Activated CD4-positive, alpha-beta memory T cell treated with anti-CD3 and anti-CD28 coated beads, Interleukin-2, amount 10 ng/mL, durations not matched to agents 7 days and 5 days (primary cell): ENCODE measurements around the gene C10orf71. TPM values are rescaled to one million over a fixed set of nuclear protein-coding genes. Genes with fewer than 3 reads are reported as not detected.
A peak's percentile ranks its signal among the peaks of the same experiment; 100 is the strongest.

Experiments used
- CTCF ChIA-PET: fragments of 350-600 bp; sonication (Branson Sonifier 250); formaldehyde crosslinking; loops from one replicate; lab custom pipeline; 2021; ENCODE audit warnings: antibody characterized with exemption, inconsistent platforms; lab: Charles Lee
- POLR2A ChIA-PET: fragments of 350-600 bp; sonication (Branson Sonifier 250); formaldehyde crosslinking; loops from one replicate; lab custom pipeline; 2021; ENCODE audit warnings: antibody characterized with exemption; lab: Charles Lee
- DNase-seq: peaks from one replicate; pipeline ENCODE4 v3.0.0-alpha.2; 2020
- H3K27ac Mint-ChIP-seq: one replicate; pipeline ENCODE4 v1.8.0; 2021; ENCODE audit warnings: mild to moderate bottlenecking, mixed read lengths
- H3K27me3 Mint-ChIP-seq: one replicate; pipeline ENCODE4 v1.8.0; 2021; ENCODE audit warnings: mixed read lengths
- H3K36me3 Mint-ChIP-seq: one replicate; pipeline ENCODE4 v1.8.0; 2021; ENCODE audit warnings: low read depth, mixed read lengths
- H3K4me1 Mint-ChIP-seq: one replicate; pipeline ENCODE4 v1.8.0; 2021; ENCODE audit warnings: mixed read lengths
- H3K4me3 Mint-ChIP-seq: one replicate; pipeline ENCODE4 v1.8.0; 2021; ENCODE audit warnings: mild to moderate bottlenecking, mixed read lengths
- H3K9me3 Mint-ChIP-seq: one replicate; pipeline ENCODE4 v1.8.0; 2021; ENCODE audit warnings: mixed read lengths
- total RNA-seq, 2 experiments: library from RNA; stranded (reverse); gene quantifications; one replicate each; pipeline ENCODE4 v1.2.3, GENCODE V29; 2021

The C10orf71 gene
- total RNA-seq = not detected

GRCh38 chr10:49298983-49299815 lies at the start of gene C10orf71:
Gene C10orf71 (plus strand): TSS chr10:49299170. CDS start chr10:49322546, 23,376 bp downstream.
- Mint-ChIP-seq H3K9me3 (no peaks in the 10 kb centered on the region), H3K4me1 (peaks cover 5% of the 10 kb centered on the region), H3K4me3 (no peak within 1 kb of the TSS), H3K27ac (no peak within 1 kb of the TSS), H3K27me3 (peaks cover 7% of the 10 kb centered on the region), H3K36me3 (no peaks in the 10 kb centered on the region)
- ChIA-PET POLR2A (interaction anchor here (0.6 kb wide), 1 partner anchor 11 kb away, joined by 3 read pairs; no protein-coding TSS in a partner anchor), CTCF (no interaction called here)
- DNase-seq = no peak

- Mint-ChIP-seq H3K27me3 (peaks cover 9% of the 10 kb centered on the region), H3K27ac (no peak overlapping the region), H3K4me3 (no peak overlapping the region), H3K36me3 (no peaks in the 10 kb centered on the region), H3K4me1 (peaks cover 5% of the 10 kb centered on the region), H3K9me3 (peaks cover 5% of the 10 kb centered on the region)
- CTCF ChIA-PET = no interaction called here
- POLR2A ChIA-PET = no interaction called here
- DNase-seq = no peak
Measured at GRCh38 chr10:49252313-49253034, 46.5 kb upstream of the C10orf71 start.

- Mint-ChIP-seq H3K9me3 (peaks cover 3% of the 10 kb centered on the region), H3K4me3 (no peak overlapping the region), H3K36me3 (no peaks in the 10 kb centered on the region), H3K4me1 (peaks cover 5% of the 10 kb centered on the region), H3K27ac (no peak overlapping the region), H3K27me3 (peaks cover 4% of the 10 kb centered on the region)
- ChIA-PET CTCF (no interaction called here), POLR2A (no interaction called here)
- no peak for DNase-seq
Measured at GRCh38 chr10:49253340-49253906, 45.5 kb upstream of the C10orf71 start.

GRCh38 chr10:49254150-49254549 lies 44.8 kb upstream of the C10orf71 start:
- no peak for DNase-seq
- Mint-ChIP-seq H3K9me3 (peaks cover 3% of the 10 kb centered on the region), H3K4me3 (no peak overlapping the region), H3K36me3 (no peaks in the 10 kb centered on the region), H3K27ac (no peak overlapping the region), H3K4me1 (peaks cover 5% of the 10 kb centered on the region), H3K27me3 (peaks cover 2% of the 10 kb centered on the region)
- ChIA-PET POLR2A (no interaction called here), CTCF (no interaction called here)

GRCh38 chr10:49254556-49255318 lies 44.2 kb upstream of the C10orf71 start:
- Mint-ChIP-seq H3K36me3 (no peaks in the 10 kb centered on the region), H3K9me3 (peaks cover 3% of the 10 kb centered on the region), H3K4me1 (peaks cover 5% of the 10 kb centered on the region), H3K27me3 (peaks cover 2% of the 10 kb centered on the region), H3K4me3 (no peak overlapping the region), H3K27ac (no peak overlapping the region)
- ChIA-PET POLR2A (no interaction called here), CTCF (no interaction called here)
- peak; percentile 53 for DNase-seq

GRCh38 chr10:49255883-49256282 lies 43.1 kb upstream of the C10orf71 start:
- peaks cover 3% of the 10 kb centered on the region for H3K9me3 Mint-ChIP-seq
- H3K4me3 Mint-ChIP-seq = no peak overlapping the region
- DNase-seq = no peak
- H3K27me3 Mint-ChIP-seq = peaks cover 2% of the 10 kb centered on the region
- H3K4me1 Mint-ChIP-seq = peaks cover 5% of the 10 kb centered on the region
- ChIA-PET POLR2A (no interaction called here), CTCF (no interaction called here)
- no peaks in the 10 kb centered on the region for H3K36me3 Mint-ChIP-seq
- H3K27ac Mint-ChIP-seq = no peak overlapping the region

- Mint-ChIP-seq H3K4me1 (peaks cover 5% of the 10 kb centered on the region), H3K27ac (no peak overlapping the region), H3K27me3 (peaks cover 2% of the 10 kb centered on the region), H3K36me3 (no peaks in the 10 kb centered on the region), H3K4me3 (no peak overlapping the region), H3K9me3 (peaks cover 3% of the 10 kb centered on the region)
- no peak for DNase-seq
- ChIA-PET CTCF (no interaction called here), POLR2A (no interaction called here)
Measured at GRCh38 chr10:49257154-49257553, 41.8 kb upstream of the C10orf71 start.

GRCh38 chr10:49257626-49258349 lies 41.2 kb upstream of the C10orf71 start:
- no peak overlapping the region for H3K4me3 Mint-ChIP-seq
- H3K27me3 Mint-ChIP-seq = no peaks in the 10 kb centered on the region
- no peaks in the 10 kb centered on the region for H3K36me3 Mint-ChIP-seq
- ChIA-PET POLR2A (no interaction called here), CTCF (no interaction called here)
- DNase-seq = no peak
- no peak overlapping the region for H3K27ac Mint-ChIP-seq
- H3K4me1 Mint-ChIP-seq = peaks cover 5% of the 10 kb centered on the region
- no peaks in the 10 kb centered on the region for H3K9me3 Mint-ChIP-seq

- no peak for DNase-seq
- POLR2A ChIA-PET = no interaction called here
- Mint-ChIP-seq H3K9me3 (no peaks in the 10 kb centered on the region), H3K4me1 (peaks cover 5% of the 10 kb centered on the region), H3K4me3 (no peak overlapping the region), H3K36me3 (no peaks in the 10 kb centered on the region), H3K27me3 (no peaks in the 10 kb centered on the region), H3K27ac (no peak overlapping the region)
- CTCF ChIA-PET = no interaction called here
Measured at GRCh38 chr10:49258350-49258683, 40.7 kb upstream of the C10orf71 start.

- Mint-ChIP-seq H3K27me3 (peaks cover 12% of the 10 kb centered on the region), H3K27ac (no peak overlapping the region), H3K4me1 (peaks cover 5% of the 10 kb centered on the region), H3K9me3 (peaks cover 5% of the 10 kb centered on the region), H3K36me3 (no peaks in the 10 kb centered on the region), H3K4me3 (no peak overlapping the region)
- ChIA-PET POLR2A (no interaction called here), CTCF (no interaction called here)
- no peak for DNase-seq
Measured at GRCh38 chr10:49260644-49261296, 38.2 kb upstream of the C10orf71 start.

GRCh38 chr10:49263591-49263990 lies 35.4 kb upstream of the C10orf71 start:
- Mint-ChIP-seq H3K4me3 (no peak overlapping the region), H3K4me1 (peaks cover 2% of the 10 kb centered on the region), H3K36me3 (peaks cover 4% of the 10 kb centered on the region), H3K9me3 (peaks cover 13% of the 10 kb centered on the region), H3K27me3 (peaks cover 26% of the 10 kb centered on the region), H3K27ac (no peak overlapping the region)
- CTCF ChIA-PET = no interaction called here
- POLR2A ChIA-PET = no interaction called here
- no peak for DNase-seq

- H3K36me3 Mint-ChIP-seq = peaks cover 4% of the 10 kb centered on the region
- H3K27me3 Mint-ChIP-seq = peaks cover 28% of the 10 kb centered on the region
- DNase-seq = no peak
- POLR2A ChIA-PET = no interaction called here
- CTCF ChIA-PET = no interaction called here
- no peak overlapping the region for H3K27ac Mint-ChIP-seq
- peaks cover 2% of the 10 kb centered on the region for H3K4me1 Mint-ChIP-seq
- peaks cover 13% of the 10 kb centered on the region for H3K9me3 Mint-ChIP-seq
- no peak overlapping the region for H3K4me3 Mint-ChIP-seq
Measured at GRCh38 chr10:49264177-49264677, 34.7 kb upstream of the C10orf71 start.
